ENCODE measurements around the gene SCN3A.

GRCh38 chr2:165141601-165142354, 62.1 kb downstream of the SCN3A start:
- TF ChIP-seq, protein P1, sequence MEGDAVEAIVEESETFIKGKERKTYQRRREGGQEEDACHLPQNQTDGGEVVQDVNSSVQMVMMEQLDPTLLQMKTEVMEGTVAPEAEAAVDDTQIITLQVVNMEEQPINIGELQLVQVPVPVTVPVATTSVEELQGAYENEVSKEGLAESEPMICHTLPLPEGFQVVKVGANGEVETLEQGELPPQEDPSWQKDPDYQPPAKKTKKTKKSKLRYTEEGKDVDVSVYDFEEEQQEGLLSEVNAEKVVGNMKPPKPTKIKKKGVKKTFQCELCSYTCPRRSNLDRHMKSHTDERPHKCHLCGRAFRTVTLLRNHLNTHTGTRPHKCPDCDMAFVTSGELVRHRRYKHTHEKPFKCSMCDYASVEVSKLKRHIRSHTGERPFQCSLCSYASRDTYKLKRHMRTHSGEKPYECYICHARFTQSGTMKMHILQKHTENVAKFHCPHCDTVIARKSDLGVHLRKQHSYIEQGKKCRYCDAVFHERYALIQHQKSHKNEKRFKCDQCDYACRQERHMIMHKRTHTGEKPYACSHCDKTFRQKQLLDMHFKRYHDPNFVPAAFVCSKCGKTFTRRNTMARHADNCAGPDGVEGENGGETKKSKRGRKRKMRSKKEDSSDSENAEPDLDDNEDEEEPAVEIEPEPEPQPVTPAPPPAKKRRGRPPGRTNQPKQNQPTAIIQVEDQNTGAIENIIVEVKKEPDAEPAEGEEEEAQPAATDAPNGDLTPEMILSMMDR (IDR thresholded peaks at IDR 0.05): no peak
- no peak for TF ChIP-seq POLR2AphosphoS5 (IDR thresholded peaks at IDR 0.05)
- TF ChIP-seq EP300 (IDR thresholded peaks at IDR 0.05): no peak
- no peak for TF ChIP-seq POLR2A (IDR thresholded peaks at IDR 0.05)
